ENCODE data around the gene IBA57. TPM values are rescaled to one million over a fixed set of nuclear protein-coding genes. Genes with fewer than 3 reads are reported as not detected.

IBA57 gene
- total RNA-seq, 4 donors from 2014 or later = 4.0 to 15.0 (median 11.7) TPM

DNA sequence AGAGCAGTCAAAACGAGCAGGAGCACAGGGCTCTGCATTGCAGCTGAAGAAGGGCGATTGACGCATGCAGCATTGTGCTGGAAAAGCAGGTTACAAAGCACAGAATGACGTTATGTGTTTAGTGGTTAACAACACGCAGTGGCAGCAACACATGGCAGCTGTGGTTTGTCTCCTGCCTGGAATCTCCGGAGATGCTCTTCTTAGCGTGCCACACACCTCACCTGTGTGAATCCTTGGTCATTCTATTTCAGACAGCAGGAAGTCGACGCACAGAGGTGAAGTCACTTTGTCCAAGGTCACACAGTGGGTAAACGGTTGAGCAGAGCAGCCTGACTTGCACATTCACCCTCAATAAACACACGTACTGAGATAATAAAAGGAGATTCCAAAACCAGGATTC, 56.9 kb downstream of the IBA57 start:
- no peaks in the 10 kb centered on the region for H3K4me1 ChIP-seq
- H3K27me3 ChIP-seq = no peaks in the 10 kb centered on the region
- no peak for TF ChIP-seq POLR2A (IDR thresholded peaks at IDR 0.05)
- TF ChIP-seq, protein P1, sequence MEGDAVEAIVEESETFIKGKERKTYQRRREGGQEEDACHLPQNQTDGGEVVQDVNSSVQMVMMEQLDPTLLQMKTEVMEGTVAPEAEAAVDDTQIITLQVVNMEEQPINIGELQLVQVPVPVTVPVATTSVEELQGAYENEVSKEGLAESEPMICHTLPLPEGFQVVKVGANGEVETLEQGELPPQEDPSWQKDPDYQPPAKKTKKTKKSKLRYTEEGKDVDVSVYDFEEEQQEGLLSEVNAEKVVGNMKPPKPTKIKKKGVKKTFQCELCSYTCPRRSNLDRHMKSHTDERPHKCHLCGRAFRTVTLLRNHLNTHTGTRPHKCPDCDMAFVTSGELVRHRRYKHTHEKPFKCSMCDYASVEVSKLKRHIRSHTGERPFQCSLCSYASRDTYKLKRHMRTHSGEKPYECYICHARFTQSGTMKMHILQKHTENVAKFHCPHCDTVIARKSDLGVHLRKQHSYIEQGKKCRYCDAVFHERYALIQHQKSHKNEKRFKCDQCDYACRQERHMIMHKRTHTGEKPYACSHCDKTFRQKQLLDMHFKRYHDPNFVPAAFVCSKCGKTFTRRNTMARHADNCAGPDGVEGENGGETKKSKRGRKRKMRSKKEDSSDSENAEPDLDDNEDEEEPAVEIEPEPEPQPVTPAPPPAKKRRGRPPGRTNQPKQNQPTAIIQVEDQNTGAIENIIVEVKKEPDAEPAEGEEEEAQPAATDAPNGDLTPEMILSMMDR (IDR thresholded peaks at IDR 0.05) = no peak
- DNase-seq = no peak
- H3K4me3 ChIP-seq (replicated peaks in 1 of 3) = no peak overlapping the region
- H3K9me3 ChIP-seq = no peaks in the 10 kb centered on the region
- intact Hi-C loops (cut with DNase I) = no loop called here
- H3K36me3 ChIP-seq = peaks cover 5 to 14% of the 10 kb centered on the region in 2 donors
- H3K27ac ChIP-seq = no peak overlapping the region
- 87 to 92% methylated on average over 11 of the region's 11 CpGs for WGBS, 2 donors

DNA sequence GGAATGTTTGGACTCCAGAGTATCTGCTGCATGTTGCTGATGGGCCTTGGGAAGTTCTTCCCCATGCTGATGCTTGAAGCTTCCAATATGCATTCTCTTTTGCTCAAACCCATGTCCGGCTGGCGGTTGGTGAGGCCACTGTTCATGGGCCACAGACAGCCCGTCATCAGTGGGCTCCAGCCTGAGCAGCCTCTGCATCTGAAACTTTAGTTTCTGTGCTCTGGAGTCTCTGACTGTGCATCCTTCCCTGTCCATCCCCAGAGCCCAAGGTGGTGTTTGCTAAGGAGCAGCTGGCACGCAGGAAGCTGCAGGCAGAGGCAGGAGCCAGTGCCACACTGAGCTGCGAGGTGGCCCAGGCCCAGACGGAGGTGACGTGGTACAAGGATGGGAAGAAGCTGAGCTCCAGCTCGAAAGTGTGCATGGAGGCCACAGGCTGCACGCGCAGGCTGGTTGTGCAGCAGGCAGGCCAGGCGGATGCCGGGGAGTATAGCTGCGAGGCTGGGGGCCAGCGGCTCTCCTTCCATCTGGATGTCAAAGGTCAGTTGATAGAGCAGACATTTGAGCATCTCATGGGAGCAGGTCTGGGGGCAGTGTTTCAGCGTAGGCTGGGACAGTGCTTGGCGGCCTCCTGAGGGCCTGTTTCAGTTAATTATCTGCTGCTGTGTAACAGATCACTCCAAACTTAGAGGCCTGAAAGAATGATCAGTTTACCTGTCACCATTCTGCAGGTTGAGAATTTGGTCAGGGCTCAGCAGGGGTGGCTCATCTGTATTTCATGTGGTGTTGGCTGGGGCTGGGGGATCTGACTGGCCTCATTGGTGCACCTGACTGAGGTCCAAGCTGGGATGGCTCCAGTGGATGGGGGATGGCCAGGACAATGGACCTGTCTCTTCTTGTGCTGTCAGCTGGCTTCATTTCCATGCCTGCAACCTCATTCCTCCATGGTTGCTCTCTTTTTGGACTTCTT, 58.9 kb downstream of the IBA57 start:
- WGBS, 2 donors = 91 to 98% methylated on average over 8 to 16 of the region's 16 CpGs
- intact Hi-C loops (cut with DNase I) = no loop called here
- Histone ChIP-seq H3K27me3 (no peaks in the 10 kb centered on the region), H3K4me1 (peaks cover 0 to 4% of the 10 kb centered on the region in 2 donors), H3K36me3 (peaks cover 5 to 11% of the 10 kb centered on the region in 2 donors), H3K9me3 (no peaks in the 10 kb centered on the region), H3K27ac (no peak overlapping the region), H3K4me3 (replicated peaks in 1 of 3) (no peak overlapping the region)
- TF ChIP-seq, protein P1 (IDR thresholded peaks at IDR 0.05) = no peak
- TF ChIP-seq POLR2A (IDR thresholded peaks at IDR 0.05) = no peak
- no peak for DNase-seq

DNA sequence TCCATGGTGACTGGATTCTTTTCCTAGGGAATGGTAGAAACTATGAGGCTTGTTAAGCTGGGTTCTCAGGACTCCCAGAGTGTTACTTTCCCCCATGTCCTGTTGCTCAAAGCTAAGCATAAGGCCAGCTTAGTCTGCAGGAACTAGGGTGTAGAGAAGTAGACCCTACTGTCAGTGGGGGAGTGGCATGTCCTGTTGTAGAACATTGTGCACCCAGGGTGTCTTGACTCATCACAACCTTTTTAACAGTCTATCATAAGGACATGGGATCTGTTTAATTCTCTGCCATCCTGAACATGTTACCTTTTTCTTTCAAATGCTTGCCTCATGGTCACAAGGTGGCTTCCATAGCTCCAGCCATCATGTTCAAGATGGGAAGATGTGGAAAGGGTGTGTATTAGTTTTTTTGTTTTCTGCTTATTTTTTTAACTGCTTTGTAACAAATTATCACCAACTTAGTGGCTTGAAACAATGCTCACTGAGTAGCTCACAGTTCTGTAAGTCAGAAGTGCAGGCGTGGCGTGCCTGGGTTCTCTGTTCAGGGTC, 59.6 kb downstream of the IBA57 start:
- WGBS, 2 donors = 3 to 100% methylated on average over 2 of the region's 2 CpGs
- Histone ChIP-seq H3K4me3 (replicated peaks in 1 of 3) (no peak overlapping the region), H3K4me1 (peaks cover 0 to 4% of the 10 kb centered on the region in 2 donors), H3K9me3 (no peaks in the 10 kb centered on the region), H3K27me3 (no peaks in the 10 kb centered on the region), H3K27ac (no peak overlapping the region), H3K36me3 (peaks cover 5 to 8% of the 10 kb centered on the region in 2 donors)
- intact Hi-C loops (cut with DNase I) = no loop called here
- DNase-seq = no peak
- TF ChIP-seq POLR2A (IDR thresholded peaks at IDR 0.05) = no peak
- TF ChIP-seq, protein P1 (IDR thresholded peaks at IDR 0.05) = no peak

DNA sequence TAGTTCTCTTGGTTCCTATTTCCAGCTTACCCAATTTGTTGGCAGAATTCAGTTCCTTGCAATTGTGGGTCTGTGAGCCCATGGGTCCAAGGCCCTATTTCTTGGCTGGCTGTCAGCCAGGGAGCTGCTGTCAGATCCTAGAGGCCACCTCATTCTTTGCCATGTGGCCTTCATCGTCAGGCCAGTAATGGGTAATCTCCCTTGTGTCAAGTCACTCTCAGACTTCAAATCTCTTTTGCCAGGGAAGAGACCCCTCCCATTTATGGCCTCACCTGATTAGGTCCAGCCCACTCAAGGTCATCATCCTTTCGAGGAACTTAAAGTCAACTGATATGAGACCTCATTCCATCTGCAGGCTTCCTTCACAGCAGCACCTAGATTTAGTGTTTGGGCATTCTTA, 60.1 kb downstream of the IBA57 start:
- no peak for TF ChIP-seq POLR2A (IDR thresholded peaks at IDR 0.05)
- TF ChIP-seq, protein P1 (IDR thresholded peaks at IDR 0.05) = no peak
- intact Hi-C loops (cut with DNase I) = no loop called here

More for the DNA sequence above, 60.1 kb downstream of the IBA57 start:
- H3K4me1 ChIP-seq = peaks cover 0 to 4% of the 10 kb centered on the region in 2 donors
- H3K27ac ChIP-seq = no peak overlapping the region
- no peaks in the 10 kb centered on the region for H3K9me3 ChIP-seq
- H3K4me3 ChIP-seq (replicated peaks in 1 of 3) = no peak overlapping the region
- DNase-seq = no peak
- no peaks in the 10 kb centered on the region for H3K27me3 ChIP-seq
- WGBS, 2 donors = 50 to 96% methylated on average over 2 of the region's 2 CpGs
- peaks cover 5 to 8% of the 10 kb centered on the region in 2 donors for H3K36me3 ChIP-seq
